ENCODE data around the gene DRAXIN. TPM values are rescaled to one million over a fixed set of nuclear protein-coding genes. Genes with fewer than 3 reads are reported as not detected.

DRAXIN gene
- total and polyA plus RNA-seq, 2 donors (not counting 3 experiments of a cell fraction or from before 2014, with no cell fraction given), result 0.44 to 3.2 TPM

- TF ChIP-seq CTCF (IDR thresholded peaks at IDR 0.05; ENCODE audit: extremely low read depth in 1 of 2, insufficient read depth in 1 of 2, low read depth in 1 of 2, low read length in 2 of 2), result no peak
- no peak for TF ChIP-seq JUN (IDR thresholded peaks at IDR 0.05; ENCODE audit: borderline replicate concordance, insufficient read depth, insufficient read length, low read depth)
- TF ChIP-seq MYC (IDR thresholded peaks at IDR 0.05; ENCODE audit: low read depth, low read length), result no peak
- no peak for TF ChIP-seq MAX (IDR thresholded peaks at IDR 0.05; ENCODE audit: insufficient read depth, insufficient read length)
- intact Hi-C loops (cut with micrococcal nuclease) (no loop called here), dilution Hi-C loops (cut with MboI; ENCODE audit: extremely low pct_ligation_motif_present, low sequenced_read_pairs) (no loop called here)
- peaks cover 12 to 20% of the 10 kb centered on the region in 2 experiments for H3K27me3 ChIP-seq (ENCODE audit: control insufficient read depth in 2 of 2, insufficient read depth in 2 of 2, low read length in 2 of 2)
- no peak for FAIRE-seq
- H2AFZ ChIP-seq (ENCODE audit: low read depth, low read length), result no peak overlapping the region
- BruUV-seq (replicated peaks), result no TSS peak
- H3K4me2 ChIP-seq (ENCODE audit: insufficient read depth, low read length), result no peak overlapping the region
- no peaks in the 10 kb centered on the region for H4K20me1 ChIP-seq (replicated peaks; ENCODE audit: control insufficient read depth, extremely low read depth, insufficient read depth, low read length)
- H3K4me3 ChIP-seq (replicated peaks in 1 of 3; ENCODE audit: insufficient read depth in 1 of 3, low read depth in 1 of 3, low read length in 3 of 3), result no peak overlapping the region
- no peak overlapping the region for H3K9ac ChIP-seq (replicated peaks; ENCODE audit: extremely low read depth, insufficient read depth, low read length)
- no peak for DNase-seq (ENCODE audit: low read depth, low spot score)
- H3K36me3 ChIP-seq (ENCODE audit: control insufficient read depth in 2 of 2, extremely low read depth in 1 of 2, insufficient read depth in 2 of 2, low read length in 2 of 2), result no peaks in the 10 kb centered on the region
- ChIA-PET CTCF (interaction anchor here (1.0 to 2.1 kb wide), 2 partner anchors 12 to 14 kb away, joined by 3 to 6 read pairs; no protein-coding TSS in a partner anchor), POLR2A (no interaction called here)
- no peaks in the 10 kb centered on the region for H3K9me3 ChIP-seq (replicated peaks; ENCODE audit: control insufficient read depth, insufficient read depth, low read length)
- no peaks in the 10 kb centered on the region for H3K79me2 ChIP-seq (ENCODE audit: control insufficient read depth, insufficient read depth, low read length)
- no peaks in the 10 kb centered on the region for H3K4me1 ChIP-seq (ENCODE audit: control insufficient read depth, extremely low read depth, insufficient read depth, low read length)
- H3K27ac ChIP-seq (ENCODE audit: insufficient read depth, low read depth, low read length), result no peak overlapping the region
- no peaks in the 10 kb centered on the region for H3K9me1 ChIP-seq (replicated peaks; ENCODE audit: control insufficient read depth, extremely low read depth, insufficient read depth, low read length)
Measured at GRCh38 chr1:11704691-11705475, 13.4 kb downstream of the DRAXIN start.
